A549 treated with Mapracorat at 1 μM for 4 hours (cell line): ENCODE results near the gene DNAJB1. TPM values are rescaled to one million over a fixed set of nuclear protein-coding genes. Genes with fewer than 3 reads are reported as not detected.

Source experiments
- total RNA-seq: library from RNA; stranded (reverse); fragments of 200-300 nt; extraction: Qiagen RNA extraction; gene quantifications from 5 replicates; pipeline ENCODE4 v1.2.3, GENCODE V29; 2022

Gene DNAJB1
- 175 to 239 TPM (median 206 TPM) in 5 replicates for total RNA-seq

DNA sequence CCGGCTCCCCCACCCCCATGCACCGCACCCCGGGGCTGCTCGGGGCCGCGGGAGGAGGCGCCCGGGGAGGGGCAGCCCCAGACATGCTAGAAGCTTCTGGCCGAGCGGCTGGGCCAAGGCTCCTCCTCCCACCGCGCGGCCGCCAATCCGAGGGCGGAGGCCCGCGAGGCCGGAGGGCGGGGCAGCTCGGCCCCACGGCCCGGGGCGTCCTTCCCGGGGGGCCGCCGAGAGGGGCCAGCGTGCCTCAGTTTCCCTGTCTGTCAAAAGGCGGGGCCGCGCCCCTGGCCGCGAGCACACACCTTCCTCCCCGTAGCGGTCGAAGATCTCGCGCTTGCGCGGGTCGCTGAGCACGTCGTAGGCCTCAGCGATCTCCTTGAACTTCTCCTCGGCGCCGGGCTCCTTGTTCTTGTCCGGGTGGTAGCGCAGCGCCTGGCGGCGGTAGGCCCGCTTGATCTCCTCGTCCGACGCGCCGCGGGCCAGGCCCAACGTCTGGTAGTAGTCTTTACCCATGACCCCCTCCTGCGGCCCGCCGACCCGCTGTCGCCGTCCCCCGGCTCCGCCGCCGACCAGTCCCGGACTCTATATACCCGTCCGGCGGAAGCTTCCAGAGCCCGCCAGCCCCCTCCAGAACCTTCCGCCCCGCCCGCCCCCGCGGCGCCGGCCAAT is at the start of gene DNAJB1:
Gene DNAJB1 (minus strand): TSS at position 558 of the 666 bp plus-strand sequence. CDS start 48 bp downstream, at position 510.

DNA sequence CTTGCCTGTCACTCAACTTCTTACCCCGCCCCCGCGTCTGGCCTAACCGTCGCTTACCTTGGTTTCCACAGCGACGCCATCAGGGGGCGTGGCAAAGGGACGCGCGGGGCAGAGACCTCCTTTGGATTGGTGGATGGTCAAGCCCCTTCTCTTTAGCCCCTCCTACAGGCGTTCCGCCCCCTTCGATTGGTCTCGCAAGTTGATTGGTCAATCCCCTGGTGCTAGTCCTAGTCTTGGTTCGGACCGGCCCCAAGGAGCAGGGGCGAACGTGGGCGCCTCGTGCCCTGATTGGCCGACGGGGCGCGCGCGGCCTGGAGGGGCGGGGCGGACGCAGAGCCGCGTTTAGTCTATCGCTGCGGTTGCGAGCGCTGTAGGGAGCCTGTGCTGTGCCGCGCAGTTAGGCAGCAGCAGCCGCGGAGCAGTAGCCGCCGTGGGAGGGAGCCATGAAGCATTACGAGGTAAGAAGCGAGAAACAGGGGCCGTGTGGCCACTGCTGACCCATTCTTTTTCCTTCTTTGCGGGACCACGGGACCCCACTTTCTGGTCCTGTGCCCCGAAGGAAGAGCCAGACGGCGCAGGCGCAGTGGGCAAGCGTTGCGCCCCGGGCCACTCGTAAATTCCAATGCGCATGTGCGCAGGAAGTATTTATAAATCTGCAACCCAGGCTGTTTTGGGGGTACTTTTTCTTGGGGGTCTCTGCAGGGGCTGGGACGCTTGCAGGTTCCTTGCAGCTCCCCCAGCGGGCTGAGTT is 11.2 kb upstream of the DNAJB1 start, which contains the start of gene TECR:
Gene TECR (plus strand): TSS at position 341 of the 751 bp plus-strand sequence. CDS start 103 bp downstream, at position 444.

DNA sequence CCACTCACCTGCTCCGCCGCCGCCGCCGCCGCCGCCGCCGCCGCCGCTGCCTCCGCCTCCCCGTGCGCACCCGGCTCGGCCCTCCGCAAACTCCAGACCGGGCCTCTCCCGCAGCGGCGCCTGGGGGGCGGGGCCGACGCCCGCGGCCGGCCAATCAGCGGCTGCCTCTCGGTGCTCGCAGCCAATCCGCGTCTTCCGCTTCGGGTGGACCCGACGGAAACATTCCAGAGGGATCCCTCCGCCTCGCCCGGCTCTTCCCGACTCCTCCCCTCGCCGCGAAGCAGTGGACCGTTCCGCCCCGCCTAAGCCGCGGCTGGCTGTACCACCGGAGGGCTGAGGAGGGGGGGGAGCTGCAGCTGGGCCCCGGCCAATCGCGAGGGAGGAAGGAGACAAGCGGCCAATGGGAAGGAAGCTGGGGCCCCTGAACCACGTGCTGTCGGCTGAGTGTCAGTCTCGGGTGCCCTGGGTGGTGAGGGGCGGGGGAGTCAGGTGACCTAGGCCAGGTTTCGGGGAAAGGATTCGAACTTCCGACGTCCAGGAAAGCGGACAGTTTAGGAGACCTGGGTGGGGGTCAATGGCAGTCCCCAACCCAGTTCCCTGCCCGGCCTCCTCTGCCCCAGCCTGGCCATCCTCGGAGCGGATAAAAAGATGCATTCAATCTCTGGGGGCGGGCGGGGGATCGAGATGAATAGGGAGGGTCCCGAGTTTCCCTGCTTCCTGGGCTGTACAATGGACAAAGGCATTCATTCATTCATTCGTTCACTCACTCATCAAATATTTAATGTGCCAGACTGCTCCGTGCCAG is 22.0 kb downstream of the DNAJB1 start, which contains the start of gene GIPC1:
Gene GIPC1 (minus strand): TSS at position 99 of the 805 bp plus-strand sequence. CDS start 13,151 bp downstream, outside the sequence.

DNA sequence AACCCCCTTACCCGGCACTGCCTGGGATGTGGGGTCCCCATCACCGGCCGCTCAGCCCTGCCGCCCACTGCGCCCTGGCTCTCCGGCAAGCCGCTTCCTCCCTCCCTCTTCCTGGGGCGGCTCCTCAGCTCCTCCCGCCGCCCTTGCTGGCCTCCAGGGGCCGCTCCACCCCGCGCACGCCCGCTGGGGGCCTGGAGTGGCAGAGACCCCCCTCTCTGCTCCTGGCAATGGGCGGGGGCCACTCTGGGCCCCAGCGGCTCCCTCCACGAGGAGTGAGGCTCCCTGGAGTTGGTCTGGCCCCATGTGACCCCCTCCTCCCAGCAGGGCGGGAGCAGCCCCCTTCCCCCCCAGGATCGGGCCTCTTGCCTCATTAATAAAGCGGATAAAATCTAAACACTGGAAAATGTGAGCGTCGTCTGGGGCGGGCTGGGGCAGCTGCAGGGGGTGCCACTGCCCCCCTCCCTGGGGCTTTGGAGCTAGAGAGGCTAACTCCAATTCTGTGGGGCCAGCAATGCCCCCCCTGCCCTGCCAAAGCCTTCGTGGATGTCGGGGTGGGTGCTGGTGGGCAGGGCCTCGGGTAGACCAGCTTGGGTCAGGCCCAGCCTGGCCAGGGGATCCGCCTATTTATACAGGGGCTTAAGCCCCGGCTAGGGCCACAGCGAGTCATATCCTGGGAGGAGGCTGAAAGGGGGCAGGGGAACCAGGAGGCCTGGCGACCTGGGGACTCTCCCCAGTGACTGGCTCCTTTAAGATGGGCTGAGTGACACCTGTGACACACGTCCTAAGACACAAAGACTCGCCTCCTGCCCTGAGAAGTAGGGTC is 42.7 kb downstream of the DNAJB1 start, which contains the start of gene PTGER1:
Gene PTGER1 (minus strand): TSS at position 104 of the 823 bp plus-strand sequence. CDS start 1,034 bp downstream, outside the sequence.

Other genes with a start within 250 kb of the DNAJB1 start
- gene ADGRE5, start 137.0 kb downstream of the DNAJB1 start, total RNA-seq, result 62.9 to 95.1 TPM (median 88.0 TPM) in 5 replicates
- 113 to 138 TPM (median 128 TPM) in 5 replicates for gene DDX39A, start 99.1 kb downstream of the DNAJB1 start, total RNA-seq
- gene PKN1, start 85.1 kb downstream of the DNAJB1 start, total RNA-seq, result 63.8 to 83.2 TPM (median 81.1 TPM) in 5 replicates
- gene PTGER1, start 43.0 kb downstream of the DNAJB1 start, total RNA-seq, result 0.09 to 0.26 TPM (median 0.12 TPM) in 5 replicates
- 91.4 to 154 TPM (median 146 TPM) in 5 replicates for gene GIPC1, start 22.3 kb downstream of the DNAJB1 start, total RNA-seq
- gene TECR, start 11.2 kb upstream of the DNAJB1 start, total RNA-seq, result 155 to 183 TPM (median 173 TPM) in 5 replicates
- 176 to 210 TPM (median 197 TPM) in 5 replicates for gene NDUFB7, start 53.7 kb upstream of the DNAJB1 start, total RNA-seq
- not detected in 5 replicates for gene CLEC17A, start 64.7 kb upstream of the DNAJB1 start, total RNA-seq
- not detected in 5 replicates for gene ADGRE3, start 156.4 kb upstream of the DNAJB1 start, total RNA-seq
- 2.0 to 3.5 TPM (median 3.1 TPM) in 5 replicates for gene ZNF333, start 171.7 kb upstream of the DNAJB1 start, total RNA-seq